OCI-LY1 (cell line): ENCODE measurements around the gene TEKT2.

Source experiments
- H2AFZ ChIP-seq: fragments of 200-600 bp; sonication (generic), shearing (Covaris generic); 2 replicates; pipeline ENCODE4 v1.6.0; 2014; ENCODE audit warnings: antibody characterized with exemption, mild to moderate bottlenecking, low read length
- H3F3A ChIP-seq: fragments of 200-600 bp; sonication (generic), shearing (Covaris generic); 2 replicates; pipeline ENCODE4 v1.6.0; 2014; ENCODE audit warnings: mild to moderate bottlenecking, antibody characterized with exemption, low read length, moderate library complexity; ENCODE audit not compliant: insufficient read depth
- H3K27ac ChIP-seq: fragments of 200-600 bp; sonication (generic); 2 replicates; pipeline ENCODE4 v1.5.1; 2014; ENCODE audit warnings: low read length, mixed run types, mild to moderate bottlenecking, low read depth; ENCODE audit not compliant: poor library complexity, severe bottlenecking
- H3K27me3 ChIP-seq: fragments of 200-600 bp; sonication (generic); 2 replicates; pipeline ENCODE4 v1.6.0; 2014; ENCODE audit warnings: antibody characterized with exemption, mild to moderate bottlenecking, low read length, moderate library complexity; ENCODE audit not compliant: insufficient read depth
- H3K36me3 ChIP-seq: fragments of 200-600 bp; sonication (generic); 2 replicates; pipeline ENCODE4 v1.6.1; 2014; ENCODE audit warnings: mild to moderate bottlenecking, antibody characterized with exemption, low read length, moderate library complexity, mixed read lengths; ENCODE audit not compliant: insufficient read depth
- H3K4me1 ChIP-seq: fragments of 200-600 bp; sonication (generic); 2 replicates; pipeline ENCODE4 v1.5.1; 2014; ENCODE audit warnings: mild to moderate bottlenecking, low read length, moderate library complexity; ENCODE audit not compliant: insufficient read depth, severe bottlenecking
- H3K4me2 ChIP-seq: fragments of 200-600 bp; sonication (generic), shearing (Covaris generic); 2 replicates; pipeline ENCODE4 v1.6.1; 2014; ENCODE audit warnings: low read length
- H3K4me3 ChIP-seq: fragments of 200-600 bp; sonication (generic); 2 replicates; pipeline ENCODE4 v1.5.1; 2014; ENCODE audit warnings: low read length, low read depth, mild to moderate bottlenecking, mixed read lengths; ENCODE audit not compliant: poor library complexity, severe bottlenecking
- H3K79me2 ChIP-seq: fragments of 200-600 bp; shearing (Covaris generic); 2 replicates; pipeline ENCODE4 v1.6.1; 2016; ENCODE audit warnings: mixed run types, low read length, mixed read lengths; ENCODE audit not compliant: insufficient read depth
- H3K9ac ChIP-seq: fragments of 200-600 bp; sonication (generic), shearing (Covaris generic); 2 replicates; pipeline ENCODE4 v1.6.1; 2014; ENCODE audit warnings: mild to moderate bottlenecking, low read length, mixed read lengths
- H3K9me2 ChIP-seq: fragments of 200-600 bp; sonication (generic), shearing (Covaris generic); 2 replicates; pipeline ENCODE4 v1.6.1; 2014; ENCODE audit warnings: low read depth, mild to moderate bottlenecking, low read length, mixed read lengths
- H3K9me3 ChIP-seq: fragments of 200-600 bp; shearing (Covaris generic); 2 replicates; pipeline ENCODE4 v1.6.1; 2014; ENCODE audit warnings: low read length, mixed read lengths
- H4K20me1 ChIP-seq: fragments of 200-600 bp; sonication (generic), shearing (Covaris generic); 2 replicates; pipeline ENCODE4 v1.6.0; 2016; ENCODE audit warnings: mild to moderate bottlenecking, low read length; ENCODE audit not compliant: insufficient read depth
- CTCF ChIP-seq: fragments of 200-600 bp; sonication (generic), shearing (Covaris generic); IDR thresholded peaks from 2 replicates; pipeline ENCODE4 v1.5.1; 2017; ENCODE audit warnings: mild to moderate bottlenecking, antibody characterized with exemption, low read length, moderate library complexity, mixed read lengths
- EZH2 ChIP-seq: fragments of 200-600 bp; sonication (generic), shearing (Covaris generic); IDR thresholded peaks from 2 replicates; pipeline ENCODE4 v1.8.0; 2017; ENCODE audit warnings: borderline replicate concordance, mixed run types, mild to moderate bottlenecking, antibody characterized with exemption, low read length, moderate library complexity, mixed read lengths

TEKT2 gene

GRCh38 chr1:36108314-36108713 lies 24.4 kb downstream of the TEKT2 start:
- Histone ChIP-seq H3K27me3 (peaks cover 2% of the 10 kb centered on the region; the same call in 1 of the 2 replicates), H2AFZ (no peak overlapping the region), H3K36me3 (no peaks in the 10 kb centered on the region), H3K27ac (no peak overlapping the region), H3K9ac (no peak overlapping the region), H4K20me1 (no peaks in the 10 kb centered on the region), H3K4me3 (no peak overlapping the region), H3F3A (no peaks in the 10 kb centered on the region), H3K4me1 (no peaks in the 10 kb centered on the region), H3K4me2 (no peak overlapping the region), H3K79me2 (no peaks in the 10 kb centered on the region), H3K9me2 (no peaks in the 10 kb centered on the region), H3K9me3 (no peaks in the 10 kb centered on the region)
- no peak for TF ChIP-seq EZH2
- TF ChIP-seq CTCF: no peak

DNA sequence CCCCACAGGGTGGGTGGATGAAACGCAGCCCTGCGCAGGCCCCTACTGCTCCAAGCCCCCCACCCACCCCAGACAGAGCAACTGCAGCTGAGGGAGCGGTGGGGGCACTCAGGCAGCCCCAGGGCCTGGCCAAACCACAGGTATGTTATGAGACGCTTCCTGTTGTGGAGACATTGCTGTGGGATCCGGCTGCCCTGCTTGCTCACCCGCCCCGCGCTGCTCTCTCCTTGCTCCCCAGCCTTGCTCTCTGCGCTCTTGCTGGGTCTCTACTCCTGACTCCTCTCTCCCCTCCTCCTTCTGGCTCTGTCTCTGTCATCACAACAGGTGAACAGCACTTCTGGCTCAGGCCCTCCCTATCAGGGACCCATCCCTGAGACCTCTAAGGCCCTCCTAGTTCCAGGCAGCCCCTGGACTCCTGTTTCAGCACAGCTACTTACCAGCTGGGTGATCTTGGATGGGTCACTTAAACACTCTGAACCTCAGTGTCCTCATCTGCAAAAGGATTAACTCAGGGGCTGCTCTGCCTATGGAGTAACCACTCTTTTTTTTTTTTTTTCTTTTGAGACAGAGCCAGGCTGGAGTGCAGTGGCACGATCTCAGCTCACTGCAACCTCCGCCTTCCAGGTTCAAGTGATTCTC lies 25.3 kb downstream of the TEKT2 start:
- Histone ChIP-seq H3K4me1 (peaks cover 2% of the 10 kb centered on the region), H3K4me2 (no peak overlapping the region), H3K4me3 (no peak overlapping the region), H3K36me3 (no peaks in the 10 kb centered on the region), H3K9me3 (no peaks in the 10 kb centered on the region), H3K79me2 (no peaks in the 10 kb centered on the region), H2AFZ (no peak overlapping the region), H3K27me3 (peaks cover 5% of the 10 kb centered on the region; the same call in 1 of the 2 replicates), H3K27ac (no peak overlapping the region), H3F3A (no peaks in the 10 kb centered on the region), H3K9ac (no peak overlapping the region), H3K9me2 (no peaks in the 10 kb centered on the region), H4K20me1 (no peaks in the 10 kb centered on the region)
- no peak for TF ChIP-seq EZH2
- TF ChIP-seq CTCF: no peak

DNA sequence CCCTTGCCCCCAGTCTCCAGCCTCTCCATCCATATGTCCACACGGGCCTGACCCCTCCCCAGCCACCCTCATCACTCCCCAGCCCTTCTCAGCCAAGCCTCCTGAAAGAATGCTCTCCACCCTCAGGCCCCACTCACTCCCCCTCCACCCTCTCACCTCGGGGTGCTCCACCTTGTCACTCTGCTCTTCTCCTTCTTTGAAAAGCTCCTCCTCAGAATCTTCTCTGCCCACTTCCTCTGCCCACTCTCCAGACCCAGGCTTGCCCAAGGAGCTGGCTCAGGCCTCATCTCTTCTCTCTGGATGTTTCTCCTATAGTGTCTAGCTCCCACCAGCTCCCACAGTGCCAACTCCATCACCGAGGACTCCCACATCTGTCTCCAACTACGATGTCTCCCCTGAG lies 27.3 kb downstream of the TEKT2 start:
- no peak overlapping the region for H3K4me3 ChIP-seq
- peaks cover 5% of the 10 kb centered on the region; the same call in 1 of the 2 replicates for H3K27me3 ChIP-seq
- no peaks in the 10 kb centered on the region for H3K9me2 ChIP-seq
- no peaks in the 10 kb centered on the region for H4K20me1 ChIP-seq
- no peak overlapping the region for H2AFZ ChIP-seq
- H3K9me3 ChIP-seq: no peaks in the 10 kb centered on the region
- H3K4me2 ChIP-seq: no peak overlapping the region
- no peaks in the 10 kb centered on the region for H3F3A ChIP-seq
- H3K27ac ChIP-seq: no peak overlapping the region
- peaks cover 6% of the 10 kb centered on the region for H3K4me1 ChIP-seq
- no peaks in the 10 kb centered on the region for H3K79me2 ChIP-seq
- TF ChIP-seq EZH2 (no peak), CTCF (no peak)
- no peaks in the 10 kb centered on the region for H3K36me3 ChIP-seq
- no peak overlapping the region for H3K9ac ChIP-seq
